HEK293 (cell line): ENCODE measurements around the gene KCNQ4.

Experiments used
- CTCF ChIA-PET: fragments of 350-600 bp; formaldehyde crosslinking; extraction: SDS; loops from one replicate; lab custom pipeline; 2021; ENCODE audit warnings: antibody characterized with exemption; lab: Yijun Ruan, JAX
- POLR2A ChIA-PET: fragments of 300-600 bp; formaldehyde crosslinking; extraction: SDS; loops from one replicate; lab custom pipeline; 2020; ENCODE audit warnings: antibody characterized with exemption, inconsistent platforms; lab: Yijun Ruan, JAX
- H3K27ac ChIP-seq: fragments of 200-500 bp; sonication (Bioruptor generic); 2 replicates; pipeline ENCODE4 v1.5.1; 2014; ENCODE audit warnings: low read depth, low read length, control low read depth, inconsistent platforms; ENCODE audit errors: extremely low read depth
- H3K36me3 ChIP-seq, 2 experiments: fragments of 200-500 bp in 1 of 2; sonication (Bioruptor generic) in 1 of 2; 1 replicate in 1 of 2; 2 replicates in 1 of 2; pipeline ENCODE4 v1.5.1; 2014 to 2017; ENCODE audit warnings: inconsistent platforms in 2 of 2, low read length in 2 of 2; ENCODE audit not compliant: control insufficient read depth in 2 of 2, insufficient read depth in 1 of 2
- H3K4me1 ChIP-seq: fragments of 200-500 bp; sonication (Bioruptor generic); 2 replicates; pipeline ENCODE4 v1.5.1; 2014; ENCODE audit warnings: mild to moderate bottlenecking, low read length, inconsistent platforms; ENCODE audit not compliant: control insufficient read depth, insufficient read depth
- H3K4me3 ChIP-seq: 2 replicates; pipeline ENCODE4 v1.5.1; 2011; ENCODE audit warnings: low read depth, mild to moderate bottlenecking, control low read depth, low read length, moderate library complexity
- H3K9me3 ChIP-seq: fragments of 200-500 bp; sonication (Bioruptor generic); 2 replicates; pipeline ENCODE4 v1.5.1; 2014; ENCODE audit warnings: low read depth, low read length, inconsistent platforms; ENCODE audit not compliant: control insufficient read depth, insufficient read depth
- PRDM1 ChIP-seq: fragments of 450-650 bp; formaldehyde crosslinking; IDR thresholded peaks from 2 replicates; pipeline ENCODE4; 2016; ENCODE audit warnings: missing biosample characterization, missing genetic modification characterization
- ZBTB20 ChIP-seq: fragments of 450-650 bp; formaldehyde crosslinking; IDR thresholded peaks from 2 replicates; pipeline ENCODE4 v1.5.1; 2016; ENCODE audit warnings: missing biosample characterization, missing genetic modification characterization
- ZNF140 ChIP-seq: fragments of 450-650 bp; formaldehyde crosslinking; IDR thresholded peaks from 2 replicates; pipeline ENCODE4 v1.5.1; 2016; ENCODE audit warnings: missing biosample characterization, missing genetic modification characterization
- ZNF335 ChIP-seq: fragments of 450-650 bp; formaldehyde crosslinking; conservative IDR thresholded peaks from 2 replicates; pipeline ENCODE4 v1.5.1; 2016; ENCODE audit warnings: missing biosample characterization, missing genetic modification characterization
- ZNF423 ChIP-seq: fragments of 450-650 bp; formaldehyde crosslinking; IDR thresholded peaks from 2 replicates; pipeline ENCODE4 v1.5.1; 2016; ENCODE audit warnings: missing biosample characterization, missing genetic modification characterization
- ZNF433 ChIP-seq: fragments of 450-650 bp; formaldehyde crosslinking; IDR thresholded peaks from 2 replicates; pipeline ENCODE4 v1.5.1; 2016; ENCODE audit warnings: missing biosample characterization, missing genetic modification characterization, low read depth
- ZNF48 ChIP-seq: fragments of 450-650 bp; formaldehyde crosslinking; IDR thresholded peaks from 2 replicates; pipeline ENCODE4 v1.5.1; 2016; ENCODE audit warnings: missing biosample characterization, missing genetic modification characterization
- ZNF510 ChIP-seq: fragments of 450-650 bp; formaldehyde crosslinking; IDR thresholded peaks from 2 replicates; pipeline ENCODE4 v1.5.1; 2018; ENCODE audit warnings: mild to moderate bottlenecking, missing genetic modification characterization, missing biosample characterization; ENCODE audit not compliant: insufficient replicate concordance
- ZNF544 ChIP-seq: fragments of 450-650 bp; formaldehyde crosslinking; IDR thresholded peaks from 2 replicates; pipeline ENCODE4 v1.5.0; 2017; ENCODE audit warnings: missing biosample characterization, missing genetic modification characterization
- ZNF558 ChIP-seq: fragments of 450-650 bp; formaldehyde crosslinking; IDR thresholded peaks from 2 replicates; pipeline ENCODE4 v1.5.1; 2016; ENCODE audit warnings: missing biosample characterization, missing genetic modification characterization
- ZNF624 ChIP-seq: fragments of 450-650 bp; formaldehyde crosslinking; IDR thresholded peaks from 2 replicates; pipeline ENCODE4 v1.5.1; 2017; ENCODE audit warnings: missing biosample characterization, missing genetic modification characterization
- ZNF791 ChIP-seq: fragments of 450-650 bp; formaldehyde crosslinking; IDR thresholded peaks from 2 replicates; pipeline ENCODE4 v1.5.1; 2016; ENCODE audit warnings: missing biosample characterization, missing genetic modification characterization
- ZNF843 ChIP-seq: fragments of 450-650 bp; formaldehyde crosslinking; IDR thresholded peaks from 2 replicates; pipeline ENCODE4 v1.5.1; 2016; ENCODE audit warnings: missing biosample characterization, missing genetic modification characterization
- TF ChIP-seq, protein P1 (sequence below): fragments of 450-650 bp; formaldehyde crosslinking; conservative IDR thresholded peaks from 2 replicates; pipeline ENCODE4 v1.5.1; 2016; ENCODE audit warnings: low read depth, missing biosample characterization, missing genetic modification characterization
- TF ChIP-seq, protein P2 (sequence below): fragments of 450-650 bp; formaldehyde crosslinking; IDR thresholded peaks from 2 replicates; pipeline ENCODE4 v1.5.1; 2017; ENCODE audit warnings: missing biosample characterization, missing genetic modification characterization

KCNQ4 gene

DNA sequence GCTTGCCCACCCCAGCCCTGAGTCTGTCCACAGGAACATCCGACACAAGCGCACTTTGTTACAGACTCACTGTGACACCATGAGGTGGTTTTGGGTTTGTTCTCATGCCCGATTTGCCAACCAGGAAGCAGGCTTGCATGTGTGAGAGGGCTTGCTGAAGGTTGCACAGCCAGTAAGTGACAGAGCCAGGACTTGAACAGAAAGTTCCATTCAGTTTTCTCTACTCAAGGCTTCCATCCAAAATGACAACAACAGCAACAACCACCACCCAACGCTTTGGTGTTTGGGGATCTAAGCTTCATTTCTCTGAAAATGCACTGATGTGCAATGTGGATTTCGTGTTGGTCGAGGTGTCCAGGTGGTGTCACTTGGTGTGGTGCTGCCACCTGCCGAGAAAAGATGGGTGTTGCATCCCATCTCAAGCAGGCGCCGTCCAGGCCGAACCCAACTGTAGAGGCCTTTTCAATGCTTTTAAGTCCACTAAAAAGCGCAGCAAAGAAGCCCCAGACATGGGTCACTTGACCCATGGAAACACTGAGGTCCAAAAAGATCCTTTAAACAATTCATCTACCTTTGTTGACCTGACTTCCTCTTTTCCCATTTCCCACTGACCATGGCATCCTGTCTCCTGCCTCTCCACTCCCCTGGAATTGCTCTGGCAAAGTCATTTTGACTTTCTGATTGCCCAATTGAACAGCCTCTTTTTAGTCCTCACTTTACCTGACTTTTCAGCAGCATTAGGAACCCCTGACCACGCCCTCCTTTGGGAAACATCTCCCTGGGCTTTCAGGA lies 66.4 kb downstream of the KCNQ4 start (continued):
- TF ChIP-seq ZNF843 (tag by site-specific recombination): no peak
- TF ChIP-seq ZNF624 (tag by site-specific recombination): no peak
- no peak for TF ChIP-seq ZNF423 (tag by site-specific recombination)
- no peak for TF ChIP-seq ZNF544 (tag by site-specific recombination)
- TF ChIP-seq, all 188 proteins: peak for 5

DNA sequence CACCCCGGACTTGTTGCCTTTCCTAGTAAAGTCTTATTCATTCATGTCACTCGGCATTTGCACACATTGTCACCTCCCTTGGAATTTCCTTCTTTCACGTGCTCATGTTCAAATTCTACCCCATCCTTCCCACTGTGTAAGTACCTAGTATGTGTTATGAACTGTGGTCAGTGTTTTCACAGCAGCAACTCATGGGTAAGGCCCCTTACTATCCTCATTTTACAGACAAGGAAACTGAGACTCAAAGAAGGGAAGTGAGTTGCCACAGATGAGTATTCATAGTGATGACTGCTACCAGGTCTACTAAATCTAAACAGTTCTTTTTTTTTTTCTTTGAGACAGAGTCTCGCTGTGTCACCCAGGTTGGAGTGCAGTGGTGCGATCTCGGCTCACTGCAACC lies 68.1 kb downstream of the KCNQ4 start:
- TF ChIP-seq ZNF510 (tag by site-specific recombination) (no peak), ZNF140 (tag by site-specific recombination) (no peak)
- ChIA-PET CTCF (interaction anchor here (0.5 to 17.3 kb wide), 17 partner anchors 9 to 528 kb away, joined by 3 to 415 read pairs (median 4); partner anchors contain the start of gene CITED4), POLR2A (no interaction called here)
- no peak overlapping the region for H3K4me3 ChIP-seq
- no peaks in the 10 kb centered on the region for H3K36me3 ChIP-seq
- no peaks in the 10 kb centered on the region for H3K9me3 ChIP-seq
- H3K27ac ChIP-seq: no peak overlapping the region
- no peaks in the 10 kb centered on the region for H3K4me1 ChIP-seq

DNA sequence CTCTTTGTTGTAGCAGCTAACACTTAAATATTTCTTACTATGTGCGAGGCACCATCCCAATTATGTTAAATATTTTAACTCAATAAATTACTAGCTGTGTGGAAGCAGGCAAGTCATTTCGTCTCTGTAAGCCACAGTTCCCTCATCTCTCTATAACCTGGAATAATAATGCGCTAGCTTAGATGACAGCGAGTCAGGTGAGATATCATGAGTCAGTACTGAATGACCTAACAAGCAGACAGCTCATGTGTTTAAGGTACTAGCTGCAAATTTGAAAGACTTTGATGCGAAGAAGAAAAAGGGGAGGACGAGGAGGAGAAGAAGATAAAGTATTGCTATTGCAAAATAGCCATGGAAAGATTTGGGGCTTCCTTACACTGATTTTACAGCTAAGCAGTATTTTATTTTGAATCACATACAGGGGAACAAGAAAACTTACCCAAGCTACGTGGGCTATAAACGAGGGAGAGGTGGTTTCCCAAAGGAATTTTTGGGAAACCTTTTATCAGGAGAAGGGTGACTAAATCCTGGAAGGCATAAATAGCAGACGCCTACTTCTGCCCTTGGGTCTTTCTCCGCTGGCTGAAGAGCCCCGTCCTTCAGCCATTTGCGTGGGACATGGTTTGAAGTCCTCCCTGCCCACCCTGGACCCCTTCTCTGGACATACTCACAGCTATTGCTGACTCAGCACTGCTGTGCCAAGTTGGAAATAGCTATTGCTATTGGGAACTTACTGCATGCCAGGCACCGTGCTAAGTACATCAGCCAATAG lies 69.7 kb downstream of the KCNQ4 start:
- TF ChIP-seq ZNF335 (tag by site-specific recombination) (peak; percentile 64), ZNF433 (no peak), ZNF791 (tag by site-specific recombination) (no peak), ZBTB20 (no peak)
- TF ChIP-seq, protein P1, sequence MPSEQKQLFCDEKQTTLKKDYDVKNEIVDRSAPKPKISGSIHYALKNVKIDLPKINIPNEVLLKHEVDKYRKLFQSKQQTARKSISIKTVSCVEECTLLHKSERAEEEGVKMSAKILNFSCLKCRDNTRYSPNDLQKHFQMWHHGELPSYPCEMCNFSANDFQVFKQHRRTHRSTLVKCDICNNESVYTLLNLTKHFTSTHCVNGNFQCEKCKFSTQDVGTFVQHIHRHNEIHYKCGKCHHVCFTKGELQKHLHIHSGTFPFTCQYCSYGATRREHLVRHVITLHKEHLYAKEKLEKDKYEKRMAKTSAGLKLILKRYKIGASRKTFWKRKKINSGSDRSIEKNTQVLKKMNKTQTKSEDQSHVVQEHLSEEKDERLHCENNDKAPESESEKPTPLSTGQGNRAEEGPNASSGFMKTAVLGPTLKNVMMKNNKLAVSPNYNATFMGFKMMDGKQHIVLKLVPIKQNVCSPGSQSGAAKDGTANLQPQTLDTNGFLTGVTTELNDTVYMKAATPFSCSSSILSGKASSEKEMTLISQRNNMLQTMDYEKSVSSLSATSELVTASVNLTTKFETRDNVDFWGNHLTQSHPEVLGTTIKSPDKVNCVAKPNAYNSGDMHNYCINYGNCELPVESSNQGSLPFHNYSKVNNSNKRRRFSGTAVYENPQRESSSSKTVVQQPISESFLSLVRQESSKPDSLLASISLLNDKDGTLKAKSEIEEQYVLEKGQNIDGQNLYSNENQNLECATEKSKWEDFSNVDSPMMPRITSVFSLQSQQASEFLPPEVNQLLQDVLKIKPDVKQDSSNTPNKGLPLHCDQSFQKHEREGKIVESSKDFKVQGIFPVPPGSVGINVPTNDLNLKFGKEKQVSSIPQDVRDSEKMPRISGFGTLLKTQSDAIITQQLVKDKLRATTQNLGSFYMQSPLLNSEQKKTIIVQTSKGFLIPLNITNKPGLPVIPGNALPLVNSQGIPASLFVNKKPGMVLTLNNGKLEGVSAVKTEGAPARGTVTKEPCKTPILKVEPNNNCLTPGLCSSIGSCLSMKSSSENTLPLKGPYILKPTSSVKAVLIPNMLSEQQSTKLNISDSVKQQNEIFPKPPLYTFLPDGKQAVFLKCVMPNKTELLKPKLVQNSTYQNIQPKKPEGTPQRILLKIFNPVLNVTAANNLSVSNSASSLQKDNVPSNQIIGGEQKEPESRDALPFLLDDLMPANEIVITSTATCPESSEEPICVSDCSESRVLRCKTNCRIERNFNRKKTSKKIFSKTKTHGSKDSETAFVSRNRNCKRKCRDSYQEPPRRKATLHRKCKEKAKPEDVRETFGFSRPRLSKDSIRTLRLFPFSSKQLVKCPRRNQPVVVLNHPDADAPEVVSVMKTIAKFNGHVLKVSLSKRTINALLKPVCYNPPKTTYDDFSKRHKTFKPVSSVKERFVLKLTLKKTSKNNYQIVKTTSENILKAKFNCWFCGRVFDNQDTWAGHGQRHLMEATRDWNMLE (tag by site-specific recombination): no peak

DNA sequence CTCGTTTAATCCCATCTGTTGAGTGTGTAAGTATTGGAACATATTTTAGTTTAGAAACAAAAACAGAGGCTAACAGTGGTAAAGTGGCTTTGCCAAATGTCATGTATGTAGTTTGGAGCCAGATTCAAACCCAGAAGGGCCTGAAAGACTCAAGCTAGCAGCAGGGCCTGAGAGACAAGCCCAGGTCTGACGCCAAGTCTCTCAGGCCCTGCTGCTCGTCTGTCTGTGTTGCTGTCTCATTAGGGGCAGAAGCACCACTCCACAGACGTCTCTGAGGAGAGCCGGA lies 70.2 kb downstream of the KCNQ4 start:
- H3K4me1 ChIP-seq: no peaks in the 10 kb centered on the region
- POLR2A ChIA-PET: no interaction called here

More for the DNA sequence above, 69.7 kb downstream of the KCNQ4 start:
- ChIA-PET POLR2A (no interaction called here), CTCF (interaction anchor here (0.7 to 17.3 kb wide), 4 partner anchors 25 to 146 kb away, joined by 3 to 415 read pairs (median 6); no protein-coding TSS in a partner anchor)
- H3K27ac ChIP-seq: no peak overlapping the region
- no peaks in the 10 kb centered on the region for H3K9me3 ChIP-seq
- H3K36me3 ChIP-seq: no peaks in the 10 kb centered on the region
- H3K4me1 ChIP-seq: no peaks in the 10 kb centered on the region
- no peak overlapping the region for H3K4me3 ChIP-seq

More for the DNA sequence above, 70.2 kb downstream of the KCNQ4 start:
- CTCF ChIA-PET: interaction anchor here (0.5 to 17.3 kb wide), 5 partner anchors 24 to 777 kb away, joined by 3 to 415 read pairs (median 3); no protein-coding TSS in a partner anchor
- H3K27ac ChIP-seq: no peak overlapping the region
- H3K4me3 ChIP-seq: no peak overlapping the region
- TF ChIP-seq, protein P2, sequence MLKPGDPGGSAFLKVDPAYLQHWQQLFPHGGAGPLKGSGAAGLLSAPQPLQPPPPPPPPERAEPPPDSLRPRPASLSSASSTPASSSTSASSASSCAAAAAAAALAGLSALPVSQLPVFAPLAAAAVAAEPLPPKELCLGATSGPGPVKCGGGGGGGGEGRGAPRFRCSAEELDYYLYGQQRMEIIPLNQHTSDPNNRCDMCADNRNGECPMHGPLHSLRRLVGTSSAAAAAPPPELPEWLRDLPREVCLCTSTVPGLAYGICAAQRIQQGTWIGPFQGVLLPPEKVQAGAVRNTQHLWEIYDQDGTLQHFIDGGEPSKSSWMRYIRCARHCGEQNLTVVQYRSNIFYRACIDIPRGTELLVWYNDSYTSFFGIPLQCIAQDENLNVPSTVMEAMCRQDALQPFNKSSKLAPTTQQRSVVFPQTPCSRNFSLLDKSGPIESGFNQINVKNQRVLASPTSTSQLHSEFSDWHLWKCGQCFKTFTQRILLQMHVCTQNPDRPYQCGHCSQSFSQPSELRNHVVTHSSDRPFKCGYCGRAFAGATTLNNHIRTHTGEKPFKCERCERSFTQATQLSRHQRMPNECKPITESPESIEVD (tag by site-specific recombination): no peak
- no peak for TF ChIP-seq PRDM1
- TF ChIP-seq ZNF558 (tag by site-specific recombination): no peak
- TF ChIP-seq ZNF48: no peak
- H3K36me3 ChIP-seq: no peaks in the 10 kb centered on the region
- no peaks in the 10 kb centered on the region for H3K9me3 ChIP-seq
